ENCODE measurements around the gene MYOT.
A peak's percentile ranks its signal among the peaks of the same experiment; 100 is the strongest.

The MYOT gene

GRCh38 chr5:137932800-137933199, 65.1 kb downstream of the MYOT start:
- TF ChIP-seq CTCF (IDR thresholded peaks at IDR 0.05) = no peak

GRCh38 chr5:137933491-137933911, 65.8 kb downstream of the MYOT start:
- Histone ChIP-seq H3K36me3 (peaks cover 6 to 29% (median 13%) of the 10 kb centered on the region in 3 donors), H3K27ac (peak overlapping the region; percentile 9 to 30), H3K9me3 (no peaks in the 10 kb centered on the region), H3K4me3 (no peak overlapping the region), H3K4me1 (peaks cover 0 to 17% (median 6%) of the 10 kb centered on the region in 4 donors), H3K27me3 (no peaks in the 10 kb centered on the region)
- no peak for TF ChIP-seq CTCF (IDR thresholded peaks at IDR 0.05)
- no peak for DNase-seq
- intact Hi-C loops (cut with DNase I; ENCODE audit: low total_unique reads) = no loop called here

More at GRCh38 chr5:137932800-137933199, 65.1 kb downstream of the MYOT start:
- Histone ChIP-seq H3K36me3 (peaks cover 6 to 22% (median 15%) of the 10 kb centered on the region in 3 donors), H3K27me3 (no peaks in the 10 kb centered on the region), H3K4me3 (no peak overlapping the region), H3K27ac (peak overlapping the region in 1 of 2 donors; percentile 30), H3K4me1 (peaks cover 0 to 17% (median 6%) of the 10 kb centered on the region in 4 donors), H3K9me3 (no peaks in the 10 kb centered on the region)
- intact Hi-C loops (cut with DNase I; ENCODE audit: low total_unique reads) = no loop called here
- DNase-seq = no peak

GRCh38 chr5:137935190-137935589, 67.5 kb downstream of the MYOT start:
- intact Hi-C loops (cut with DNase I; ENCODE audit: low total_unique reads) = no loop called here
- Histone ChIP-seq H3K27ac (no peak overlapping the region), H3K36me3 (peaks cover 18 to 46% (median 30%) of the 10 kb centered on the region in 3 donors), H3K27me3 (no peaks in the 10 kb centered on the region), H3K9me3 (no peaks in the 10 kb centered on the region), H3K4me3 (no peak overlapping the region), H3K4me1 (peaks cover 0 to 17% (median 6%) of the 10 kb centered on the region in 4 donors)
- TF ChIP-seq CTCF (IDR thresholded peaks at IDR 0.05) = no peak
- no peak for DNase-seq

GRCh38 chr5:137935694-137936093, 68.0 kb downstream of the MYOT start:
- H3K27ac ChIP-seq = no peak overlapping the region
- H3K4me1 ChIP-seq = peaks cover 0 to 17% (median 6%) of the 10 kb centered on the region in 4 donors
- no peak for DNase-seq
- no peaks in the 10 kb centered on the region for H3K9me3 ChIP-seq
- TF ChIP-seq CTCF (IDR thresholded peaks at IDR 0.05) = no peak
- intact Hi-C loops (cut with DNase I; ENCODE audit: low total_unique reads) = no loop called here
- no peaks in the 10 kb centered on the region for H3K27me3 ChIP-seq
- H3K36me3 ChIP-seq = peaks cover 23 to 51% (median 35%) of the 10 kb centered on the region in 3 donors
- H3K4me3 ChIP-seq = no peak overlapping the region

Data from tibial artery (tissue), 4 donors.